Fibroblast of lung (primary cell): ENCODE measurements around the gene RNF32. TPM values are rescaled to one million over a fixed set of nuclear protein-coding genes. Genes with fewer than 3 reads are reported as not detected.
A peak's percentile ranks its signal among the peaks of the same experiment; 100 is the strongest.

Experiments used
- DNase-seq, 2 donors: peaks; one replicate each; pipeline versions ENCODE4 v3.0.0 to v3.0.0-alpha.2; 2010; ENCODE audit warnings: low read depth in 2 of 2
- H2AFZ ChIP-seq: 2 replicates; pipeline ENCODE4 v1.5.1; 2012; ENCODE audit warnings: low read length, control low read depth, inconsistent platforms
- H3K27ac ChIP-seq: 2 replicates; pipeline ENCODE4 v1.5.1; 2011; ENCODE audit warnings: low read length, control low read depth; ENCODE audit not compliant: insufficient read depth
- H3K27me3 ChIP-seq: 2 replicates; pipeline ENCODE4 v1.5.1; 2011; ENCODE audit warnings: mild to moderate bottlenecking, low read length; ENCODE audit not compliant: control insufficient read depth, insufficient read depth
- H3K36me3 ChIP-seq: 2 replicates; pipeline ENCODE4 v1.5.1; 2011; ENCODE audit warnings: low read length; ENCODE audit not compliant: control insufficient read depth, insufficient read depth
- H3K4me1 ChIP-seq: 2 replicates; pipeline ENCODE4 v1.5.1; 2011; ENCODE audit warnings: low read length; ENCODE audit not compliant: control insufficient read depth, insufficient read depth; ENCODE audit errors: extremely low read depth
- H3K4me2 ChIP-seq: 2 replicates; pipeline ENCODE4 v1.5.1; 2011; ENCODE audit warnings: low read length, control low read depth; ENCODE audit not compliant: insufficient read depth; ENCODE audit errors: extremely low read depth
- H3K4me3 ChIP-seq, 4 experiments: fragments of 200-600 bp in 1 of 4; sonication (generic) in 1 of 4; replicated peaks in 1 of 4; 2 replicates each; pipeline ENCODE4 v1.5.1; 2011 to 2016; ENCODE audit warnings: low read length in 4 of 4, low read depth in 3 of 4, mild to moderate bottlenecking in 3 of 4, control low read depth in 2 of 4, inconsistent platforms in 1 of 4, mixed read lengths in 1 of 4; ENCODE audit not compliant: insufficient read depth in 1 of 4; ENCODE audit errors: control extremely low read depth in 1 of 4
- H3K79me2 ChIP-seq: 2 replicates; pipeline ENCODE4 v1.5.1; 2012; ENCODE audit warnings: mild to moderate bottlenecking, low read length, inconsistent platforms; ENCODE audit not compliant: control insufficient read depth, insufficient read depth
- H3K9ac ChIP-seq: 2 replicates; pipeline ENCODE4 v1.5.1; 2011; ENCODE audit warnings: mild to moderate bottlenecking, low read length, control low read depth; ENCODE audit not compliant: insufficient read depth
- H3K9me3 ChIP-seq: 2 replicates; pipeline ENCODE4 v1.5.1; 2012; ENCODE audit warnings: low read depth, low read length; ENCODE audit not compliant: control insufficient read depth, insufficient read depth
- H4K20me1 ChIP-seq: 2 replicates; pipeline ENCODE4 v1.5.1; 2011; ENCODE audit warnings: low read length; ENCODE audit not compliant: control insufficient read depth, insufficient read depth; ENCODE audit errors: extremely low read depth
- CTCF ChIP-seq, 2 donors: IDR thresholded peaks in 1 of 2; conservative IDR thresholded peaks in 1 of 2; 1 replicate in 1 of 2; 2 replicates in 1 of 2; pipeline ENCODE4 v1.5.1; 2011 to 2012; ENCODE audit warnings: low read length in 2 of 2, control low read depth in 1 of 2, inconsistent platforms in 1 of 2, low read depth in 1 of 2, mild to moderate bottlenecking in 1 of 2
- EZH2 ChIP-seq: IDR thresholded peaks from 2 replicates; pipeline ENCODE4 v1.5.1; 2012; ENCODE audit warnings: low read length, control low read depth, mild to moderate bottlenecking; ENCODE audit errors: missing control alignments
- polyA minus RNA-seq: library from RNA; depleted of rRNA, polyadenylated mRNA; stranded (reverse); fragments of >200 nt; gene quantifications from 2 replicates; pipeline ENCODE4 v1.2.3, GENCODE V29; 2011; ENCODE audit warnings: low replicate concordance
- polyA plus RNA-seq, 2 donors: library from polyadenylated mRNA; depleted of rRNA in 1 of 2; stranded (reverse) in 1 of 2; unstranded in 1 of 2; fragments of >200 nt; gene quantifications; 2 replicates each; pipeline ENCODE4 v1.2.1, GENCODE V29; 2011 to 2012; ENCODE audit warnings: missing spikeins in 1 of 2
- total RNA-seq: library from RNA; depleted of rRNA; stranded (reverse); fragments of >200 nt; gene quantifications from 2 replicates; pipeline ENCODE4 v1.2.1, GENCODE V29; 2014

Gene RNF32
- 2.6 and 2.8 TPM in 2 replicates for total RNA-seq
- polyA plus RNA-seq: 0.91 and 2.3 TPM in 2 replicates
- polyA plus RNA-seq (2012): 0.94 and 1.7 TPM in 2 replicates
- not detected in 2 replicates for polyA minus RNA-seq

DNA sequence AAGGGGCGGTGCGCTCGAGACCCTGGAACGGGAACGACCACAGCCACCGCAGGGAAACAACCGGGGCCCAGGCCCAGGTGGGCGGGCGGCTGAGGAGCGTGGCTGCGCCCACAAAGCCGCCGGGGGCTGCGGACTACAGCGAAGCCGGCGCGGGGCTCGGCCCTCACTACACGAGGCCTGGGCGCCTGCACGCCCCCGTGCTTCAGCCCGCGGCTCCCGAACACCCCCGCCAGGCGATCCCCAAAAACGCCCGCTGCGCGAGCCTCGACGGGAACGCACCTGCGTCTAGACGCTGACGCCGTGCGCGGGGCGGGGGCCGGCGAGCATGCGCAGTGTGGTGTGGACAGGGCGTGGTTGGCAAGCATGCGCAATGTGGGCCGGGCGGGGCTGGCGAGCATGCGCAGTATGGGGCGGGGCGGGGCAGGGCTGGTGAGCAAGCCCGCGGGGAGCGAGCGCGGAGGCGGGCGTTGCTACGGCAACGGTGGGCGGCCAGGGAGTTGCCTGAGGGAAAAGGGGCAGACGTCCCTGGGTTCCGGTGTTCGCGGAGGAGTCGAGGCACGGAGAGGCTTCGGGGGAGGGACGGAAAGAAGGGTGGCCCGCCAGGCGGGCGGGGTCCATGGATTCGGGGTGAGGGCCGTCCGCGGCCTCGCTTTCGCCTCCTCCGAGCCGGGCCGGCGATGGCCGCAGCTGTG is at the start of gene RNF32:
Gene RNF32 (plus strand): TSS at position 518 of the 692 bp plus-strand sequence. CDS start 3,104 bp downstream, outside the sequence.
- H3K36me3 ChIP-seq: no peaks in the 10 kb centered on the region
- peak within 1 kb of the TSS; percentile 97 for H3K27ac ChIP-seq
- no peaks in the 10 kb centered on the region for H3K27me3 ChIP-seq
- peak within 1 kb of the TSS; percentile 57 to 88 (median 82) for H3K4me3 ChIP-seq
- H3K9me3 ChIP-seq: no peaks in the 10 kb centered on the region
- H2AFZ ChIP-seq: peak within 1 kb of the TSS; percentile 91
- H3K79me2 ChIP-seq: peaks cover 5% of the 10 kb centered on the region
- H3K4me2 ChIP-seq: peak within 1 kb of the TSS; percentile 92
- peaks cover 3% of the 10 kb centered on the region for H3K4me1 ChIP-seq
- TF ChIP-seq EZH2: no peak
- TF ChIP-seq CTCF (conservative IDR thresholded peaks at IDR 0.05 in 1 of 2, IDR thresholded peaks at IDR 0.05 in 1 of 2; ENCODE audit: low read depth in 1 of 2, low read length in 2 of 2): no peak
- no peaks in the 10 kb centered on the region for H4K20me1 ChIP-seq
- peak within 1 kb of the TSS; percentile 95 for H3K9ac ChIP-seq
- DNase-seq: peak; percentile 88 to 91

GRCh38 chr7:156592155-156592884 is 48.3 kb upstream of the RNF32 start:
- Histone ChIP-seq H3K4me2 (no peak overlapping the region), H3K36me3 (no peaks in the 10 kb centered on the region), H2AFZ (no peak overlapping the region), H3K27ac (no peak overlapping the region), H4K20me1 (no peaks in the 10 kb centered on the region), H3K4me3 (no peak overlapping the region), H3K9ac (no peak overlapping the region), H3K27me3 (no peaks in the 10 kb centered on the region), H3K79me2 (no peaks in the 10 kb centered on the region), H3K4me1 (no peaks in the 10 kb centered on the region), H3K9me3 (no peaks in the 10 kb centered on the region)
- TF ChIP-seq EZH2 (no peak), CTCF (conservative IDR thresholded peaks at IDR 0.05 in 1 of 2, IDR thresholded peaks at IDR 0.05 in 1 of 2; ENCODE audit: low read depth in 1 of 2, low read length in 2 of 2) (no peak)
- DNase-seq: no peak

GRCh38 chr7:156594283-156595080 is 46.1 kb upstream of the RNF32 start:
- H3K4me1 ChIP-seq: no peaks in the 10 kb centered on the region

More at GRCh38 chr7:156594283-156595080, 46.1 kb upstream of the RNF32 start:
- TF ChIP-seq EZH2 (no peak), CTCF (conservative IDR thresholded peaks at IDR 0.05 in 1 of 2, IDR thresholded peaks at IDR 0.05 in 1 of 2; ENCODE audit: low read depth in 1 of 2, low read length in 2 of 2) (no peak)
- Histone ChIP-seq H3K27me3 (no peaks in the 10 kb centered on the region), H3K36me3 (no peaks in the 10 kb centered on the region), H3K9ac (no peak overlapping the region), H3K27ac (no peak overlapping the region), H3K79me2 (no peaks in the 10 kb centered on the region), H3K4me2 (no peak overlapping the region), H2AFZ (no peak overlapping the region), H3K4me3 (no peak overlapping the region), H4K20me1 (no peaks in the 10 kb centered on the region), H3K9me3 (no peaks in the 10 kb centered on the region)
- DNase-seq: no peak
